Measurements from ENCODE around the gene ABCC2.

- TF ChIP-seq, protein P1, sequence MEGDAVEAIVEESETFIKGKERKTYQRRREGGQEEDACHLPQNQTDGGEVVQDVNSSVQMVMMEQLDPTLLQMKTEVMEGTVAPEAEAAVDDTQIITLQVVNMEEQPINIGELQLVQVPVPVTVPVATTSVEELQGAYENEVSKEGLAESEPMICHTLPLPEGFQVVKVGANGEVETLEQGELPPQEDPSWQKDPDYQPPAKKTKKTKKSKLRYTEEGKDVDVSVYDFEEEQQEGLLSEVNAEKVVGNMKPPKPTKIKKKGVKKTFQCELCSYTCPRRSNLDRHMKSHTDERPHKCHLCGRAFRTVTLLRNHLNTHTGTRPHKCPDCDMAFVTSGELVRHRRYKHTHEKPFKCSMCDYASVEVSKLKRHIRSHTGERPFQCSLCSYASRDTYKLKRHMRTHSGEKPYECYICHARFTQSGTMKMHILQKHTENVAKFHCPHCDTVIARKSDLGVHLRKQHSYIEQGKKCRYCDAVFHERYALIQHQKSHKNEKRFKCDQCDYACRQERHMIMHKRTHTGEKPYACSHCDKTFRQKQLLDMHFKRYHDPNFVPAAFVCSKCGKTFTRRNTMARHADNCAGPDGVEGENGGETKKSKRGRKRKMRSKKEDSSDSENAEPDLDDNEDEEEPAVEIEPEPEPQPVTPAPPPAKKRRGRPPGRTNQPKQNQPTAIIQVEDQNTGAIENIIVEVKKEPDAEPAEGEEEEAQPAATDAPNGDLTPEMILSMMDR (IDR thresholded peaks at IDR 0.05; ENCODE audit: low read depth, low read length) = no peak
- TF ChIP-seq, protein P2, sequence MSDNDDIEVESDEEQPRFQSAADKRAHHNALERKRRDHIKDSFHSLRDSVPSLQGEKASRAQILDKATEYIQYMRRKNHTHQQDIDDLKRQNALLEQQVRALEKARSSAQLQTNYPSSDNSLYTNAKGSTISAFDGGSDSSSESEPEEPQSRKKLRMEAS (IDR thresholded peaks at IDR 0.05; ENCODE audit: low read depth, low read length) = no peak
These were observed 59.3 kb downstream of the ABCC2 start for GRCh38 chr10:99841746-99842145.
